ENCODE data around the gene RUBCNL. TPM values are rescaled to one million over a fixed set of nuclear protein-coding genes. Genes with fewer than 3 reads are reported as not detected.

RUBCNL gene, protein sequence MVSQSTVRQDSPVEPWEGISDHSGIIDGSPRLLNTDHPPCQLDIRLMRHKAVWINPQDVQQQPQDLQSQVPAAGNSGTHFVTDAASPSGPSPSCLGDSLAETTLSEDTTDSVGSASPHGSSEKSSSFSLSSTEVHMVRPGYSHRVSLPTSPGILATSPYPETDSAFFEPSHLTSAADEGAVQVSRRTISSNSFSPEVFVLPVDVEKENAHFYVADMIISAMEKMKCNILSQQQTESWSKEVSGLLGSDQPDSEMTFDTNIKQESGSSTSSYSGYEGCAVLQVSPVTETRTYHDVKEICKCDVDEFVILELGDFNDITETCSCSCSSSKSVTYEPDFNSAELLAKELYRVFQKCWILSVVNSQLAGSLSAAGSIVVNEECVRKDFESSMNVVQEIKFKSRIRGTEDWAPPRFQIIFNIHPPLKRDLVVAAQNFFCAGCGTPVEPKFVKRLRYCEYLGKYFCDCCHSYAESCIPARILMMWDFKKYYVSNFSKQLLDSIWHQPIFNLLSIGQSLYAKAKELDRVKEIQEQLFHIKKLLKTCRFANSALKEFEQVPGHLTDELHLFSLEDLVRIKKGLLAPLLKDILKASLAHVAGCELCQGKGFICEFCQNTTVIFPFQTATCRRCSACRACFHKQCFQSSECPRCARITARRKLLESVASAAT
- 0.12 and 0.64 TPM in 2 replicates for total RNA-seq

DNA sequence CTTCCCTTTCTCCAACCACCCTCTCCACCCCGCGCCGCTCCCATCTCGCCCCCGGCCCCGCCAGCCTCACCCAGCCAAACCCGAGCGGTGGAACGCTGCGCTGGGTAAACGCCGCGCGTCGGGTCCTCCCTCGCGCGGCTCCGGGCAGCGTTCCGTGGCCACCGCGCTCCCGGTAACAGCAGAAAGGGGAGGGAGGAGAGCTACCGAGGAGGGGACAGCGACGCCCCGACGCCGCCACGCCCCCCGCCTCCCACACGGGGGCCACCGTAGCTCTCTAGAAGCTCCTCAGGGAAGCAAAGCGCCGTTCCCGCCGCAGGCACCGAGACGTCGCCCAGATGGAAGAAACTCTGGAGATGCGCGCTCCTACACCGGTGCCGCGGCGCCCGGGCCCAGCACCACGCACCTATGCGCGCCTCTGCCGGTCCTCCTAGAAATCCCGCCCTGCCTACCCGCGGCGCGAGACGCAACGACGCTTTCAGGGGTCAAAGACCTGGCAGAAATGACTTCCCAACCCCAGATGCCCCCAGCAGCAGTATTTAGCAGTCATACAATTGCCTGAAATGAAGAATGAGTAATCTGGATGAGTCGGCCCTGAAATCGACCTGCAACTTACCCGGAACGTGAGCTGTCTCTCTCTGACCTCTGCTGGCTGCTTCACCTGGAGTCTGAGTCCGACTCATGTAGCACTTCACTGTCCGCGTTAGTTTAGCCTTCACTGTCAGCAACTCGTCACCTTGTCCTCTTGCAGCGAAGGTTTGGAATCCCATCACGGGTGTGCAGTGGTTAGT is at the start of gene RUBCNL:
Gene RUBCNL, minus strand, starts transcription at position 189 of the 788 bp plus-strand sequence. CDS start 14,777 bp downstream, outside the sequence.

Other genes with a start within 250 kb of the RUBCNL start
- 0.06 and 1.4 TPM in 2 replicates for gene LCP1, start 205.1 kb downstream of the RUBCNL start, total RNA-seq
- not detected in 2 replicates for gene LRRC63, start 175.3 kb downstream of the RUBCNL start, total RNA-seq
- gene LRCH1, start 165.9 kb upstream of the RUBCNL start, total RNA-seq, result 6.2 and 6.3 TPM in 2 replicates

Measured in cardiac ventricle fibroblast (primary cell).